ENCODE measurements around the gene EDAR.

EDAR gene

GRCh38 chr2:108938077-108938710, 50.8 kb downstream of the EDAR start:
- no peak for DNase-seq

DNA sequence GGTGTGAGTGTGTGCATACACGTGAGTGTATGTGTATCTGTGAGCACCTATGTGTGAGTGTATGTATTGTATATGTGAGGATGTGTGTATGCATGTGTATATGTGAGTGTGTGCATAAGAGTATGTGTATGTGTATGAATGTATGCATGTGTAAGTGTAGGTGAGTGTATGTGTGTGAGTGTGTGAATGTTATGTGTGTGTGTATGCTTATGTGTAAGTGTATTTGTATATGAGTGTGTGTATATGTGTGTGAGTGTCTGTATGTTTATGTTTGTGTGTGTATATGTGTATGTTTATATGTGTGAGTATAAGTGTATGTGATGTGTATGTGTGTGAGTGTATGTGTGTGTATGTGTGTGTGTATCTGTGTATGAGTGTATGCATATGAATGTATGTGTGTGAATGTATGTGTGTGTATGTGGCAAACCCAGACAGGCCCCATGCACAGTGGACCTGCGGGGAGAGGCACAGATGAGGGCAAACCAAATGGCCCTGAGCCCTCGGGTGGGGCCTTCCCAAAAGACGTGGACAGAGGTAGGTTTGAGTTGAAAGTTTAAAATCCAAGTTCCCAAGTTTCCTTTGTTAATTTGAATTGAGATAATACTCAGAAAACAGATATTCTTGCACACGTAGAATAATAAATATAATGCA, 51.5 kb downstream of the EDAR start:
- no peak for DNase-seq

GRCh38 chr2:108936866-108937265, 52.2 kb downstream of the EDAR start:
- no peak for DNase-seq

DNA sequence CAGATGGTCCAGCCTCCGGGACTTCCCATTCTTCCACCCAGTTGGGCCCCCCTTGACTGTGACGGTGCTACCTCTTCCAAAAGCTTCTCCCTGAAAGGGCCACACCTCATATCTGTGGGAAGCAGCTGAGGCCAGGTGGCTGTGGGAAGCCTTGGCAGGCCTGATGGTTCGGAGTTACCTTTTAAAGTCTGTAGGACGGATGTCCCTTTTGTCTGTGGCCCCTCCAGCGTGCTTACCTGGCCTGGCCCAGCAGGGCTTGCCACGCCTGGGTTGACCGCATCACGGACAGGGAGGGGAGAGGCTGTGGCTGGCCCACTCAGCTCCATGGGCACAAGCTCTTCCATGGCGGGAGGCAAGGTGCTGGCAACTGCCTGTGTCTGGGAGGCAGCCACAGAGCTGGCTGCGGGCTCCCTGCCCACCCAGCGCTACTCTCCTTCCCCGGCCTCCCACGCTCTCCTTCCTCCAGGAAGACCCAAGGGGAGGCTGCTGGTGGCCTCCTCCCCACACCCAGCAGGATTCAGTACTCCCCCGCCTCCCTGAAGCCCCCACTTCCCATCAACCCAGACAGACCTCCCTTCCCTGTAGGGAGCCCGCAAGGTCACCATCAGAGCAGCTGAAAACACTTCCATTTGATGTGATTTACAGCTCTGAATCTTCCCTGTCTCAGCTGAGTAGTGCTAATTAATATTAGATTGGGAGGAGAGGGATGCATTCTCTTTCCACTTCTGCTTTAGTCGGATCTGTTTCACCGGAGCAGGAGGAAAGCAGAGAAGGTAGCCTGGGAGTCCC, 52.8 kb downstream of the EDAR start:
- no peak for DNase-seq

GRCh38 chr2:108935271-108935741, 53.7 kb downstream of the EDAR start:
- DNase-seq: no peak

DNA sequence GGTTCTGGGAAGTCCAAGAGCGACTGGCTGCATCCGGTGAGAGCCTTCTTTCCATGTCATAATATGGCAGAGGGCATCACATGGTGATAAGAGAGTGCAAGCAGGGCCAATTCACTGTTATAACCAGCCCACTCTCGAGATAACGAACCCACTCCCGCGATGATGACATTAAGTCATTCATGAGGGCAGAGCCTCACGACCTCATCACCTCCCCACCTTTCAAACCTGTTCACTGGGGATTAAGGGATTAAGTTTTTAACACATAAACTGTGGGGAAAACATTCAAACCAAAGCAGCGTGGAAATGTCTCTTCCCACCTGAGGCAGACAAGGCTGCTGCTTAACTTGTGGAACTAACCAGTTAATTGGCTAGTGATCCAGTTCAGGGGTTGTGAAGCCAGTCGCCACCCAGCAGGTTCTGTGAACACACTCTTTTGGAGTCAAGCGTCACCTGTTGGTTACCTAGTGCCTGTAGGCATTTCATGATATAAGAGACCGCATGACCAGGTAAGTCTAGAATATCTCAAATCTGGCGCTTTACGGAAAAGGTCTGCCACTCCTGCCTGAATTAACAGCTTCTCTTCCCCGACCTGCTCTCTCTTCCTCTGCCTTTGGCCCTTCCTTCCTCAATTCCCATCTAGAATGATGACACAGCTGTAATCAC, 54.3 kb downstream of the EDAR start:
- DNase-seq: no peak

- DNase-seq: no peak
These were observed 54.9 kb downstream of the EDAR start for GRCh38 chr2:108934151-108934550.

- no peak for DNase-seq
These were observed 55.3 kb downstream of the EDAR start for GRCh38 chr2:108933691-108934117.

- no peak for DNase-seq
These were observed 56.2 kb downstream of the EDAR start for GRCh38 chr2:108932736-108933332.

- no peak for DNase-seq
These were observed 57.6 kb downstream of the EDAR start for GRCh38 chr2:108931372-108931771.

- DNase-seq: no peak
These were observed 59.1 kb downstream of the EDAR start for GRCh38 chr2:108929807-108930425.

GRCh38 chr2:108928660-108929377, 60.2 kb downstream of the EDAR start:
- DNase-seq: no peak

DNA sequence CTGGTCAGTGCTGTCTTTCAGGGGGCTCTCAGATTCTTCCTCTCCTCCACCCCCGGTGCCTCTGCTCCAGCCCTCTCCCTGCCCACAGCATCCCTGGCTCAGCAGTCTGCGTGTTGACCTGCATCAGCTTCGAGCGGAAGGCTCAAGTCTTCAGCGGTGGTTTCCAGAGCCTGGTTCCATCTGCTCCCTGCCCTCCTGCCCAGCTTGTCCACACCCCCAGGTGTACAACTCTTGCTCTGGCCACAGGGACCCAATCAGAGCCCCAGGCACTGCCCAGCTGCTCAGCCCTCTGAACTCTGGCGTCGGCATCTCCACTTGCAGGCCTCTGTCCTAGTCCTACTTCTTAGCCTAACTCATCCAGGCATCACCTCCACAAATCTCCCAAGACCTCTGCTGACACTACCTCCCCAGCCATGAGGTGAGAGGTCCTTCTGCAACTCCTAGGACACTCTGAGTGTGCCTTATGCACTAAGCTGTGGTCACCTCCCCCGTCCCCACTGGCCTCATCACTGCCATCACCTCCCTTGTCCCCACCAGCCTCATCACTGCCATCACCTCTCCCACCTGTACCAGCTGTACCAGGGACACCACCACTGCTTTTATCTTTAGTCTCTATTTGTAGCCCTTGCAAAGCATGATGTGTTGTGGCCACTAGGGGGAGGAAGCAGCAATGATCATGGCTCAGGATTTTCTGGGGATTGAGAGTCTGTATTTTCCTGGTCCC, 60.9 kb downstream of the EDAR start:
- DNase-seq: peak; percentile 40

DNA sequence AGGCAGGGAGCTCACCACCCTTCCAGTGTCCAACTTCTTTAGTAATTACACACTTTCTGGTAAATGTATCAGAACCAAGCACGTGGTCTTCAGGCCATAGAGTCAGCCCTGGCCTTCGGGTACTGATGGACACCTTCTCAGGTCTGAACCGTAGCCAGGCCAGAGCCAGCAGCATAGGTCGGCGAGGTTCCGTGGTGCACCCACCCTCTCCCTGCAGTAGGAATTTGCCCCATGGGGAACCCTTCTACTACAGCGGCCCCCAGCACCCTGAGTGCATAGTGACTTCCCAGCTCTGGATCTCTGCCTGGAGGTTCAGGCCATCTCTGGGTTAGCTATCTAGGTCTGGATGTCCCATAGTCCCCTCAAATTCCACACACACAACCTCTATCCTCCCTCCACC, 61.6 kb downstream of the EDAR start:
- no peak for DNase-seq

DNA sequence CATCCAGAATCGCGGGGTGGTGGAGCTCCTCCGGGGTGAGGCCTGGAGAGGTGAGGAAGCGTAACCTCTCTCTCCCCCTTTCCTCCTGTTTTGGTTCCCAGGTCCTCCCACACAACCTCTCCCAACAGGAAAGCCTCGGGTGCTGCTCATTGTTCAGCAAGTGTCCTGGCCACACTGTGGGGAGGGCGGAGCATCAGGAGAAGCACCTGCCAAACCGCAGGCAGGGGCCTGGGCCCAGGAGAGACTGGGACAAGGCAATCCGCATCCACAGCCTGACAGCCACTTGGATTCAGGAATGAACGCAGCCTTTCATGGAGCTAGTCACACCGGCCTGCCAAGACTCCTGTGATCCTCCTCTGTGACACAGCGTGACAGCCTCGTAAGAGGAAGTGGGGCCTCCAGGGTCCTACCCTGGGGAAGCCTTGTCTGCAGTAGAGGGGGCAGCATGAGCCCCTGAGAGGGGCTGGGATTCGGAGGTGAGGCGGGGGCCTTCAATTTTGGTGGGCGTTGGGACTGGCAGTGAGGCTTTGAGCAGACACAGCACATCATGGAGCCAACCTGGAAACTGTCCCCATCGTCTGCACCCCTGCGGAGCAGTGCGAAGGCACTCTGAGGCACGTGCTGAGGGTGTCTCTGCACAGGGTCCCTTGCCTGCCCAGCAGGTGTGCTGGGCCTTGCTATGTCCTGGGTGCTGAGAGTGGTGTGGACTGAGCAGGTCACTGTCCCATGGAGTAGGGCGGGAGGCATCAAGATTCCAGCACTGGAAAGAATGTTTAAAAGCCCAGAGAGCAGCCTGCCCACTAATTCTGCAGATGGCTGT, 62.2 kb downstream of the EDAR start:
- no peak for DNase-seq

GRCh38 chr2:108925735-108926134, 63.3 kb downstream of the EDAR start:
- no peak for DNase-seq

- DNase-seq: no peak
These were observed 63.7 kb downstream of the EDAR start for GRCh38 chr2:108925286-108925685.

- DNase-seq: no peak
These were observed 64.3 kb downstream of the EDAR start for GRCh38 chr2:108924580-108925251.

GRCh38 chr2:108923736-108924579, 65.1 kb downstream of the EDAR start:
- DNase-seq: no peak
